Adrenal gland (tissue), 5 donors: ENCODE results near the gene OLIG2.

ENCODE experiments used
- POLR2A ChIP-seq, 2 donors: fragments of 450-650 bp; IDR thresholded peaks; one replicate each; pipeline ENCODE4 v1.6.1; 2017; ENCODE audit warnings: antibody characterized with exemption in 2 of 2, mild to moderate bottlenecking in 2 of 2, moderate library complexity in 1 of 2
- TF ChIP-seq, protein P1 (sequence below), 6 experiments: fragments of 450-650 bp in 4 of 6; fragments of 200-600 bp in 2 of 6; sonication (generic) in 1 of 6; IDR thresholded peaks; 1 replicate in 5 of 6; 2 replicates in 1 of 6; pipeline versions ENCODE4 v1.5.1 to v1.8.0; 2016 to 2021; ENCODE audit warnings: antibody characterized with exemption in 6 of 6, mild to moderate bottlenecking in 2 of 6, moderate library complexity in 1 of 6
- donor health status: DM: no; HTN: no; CAD: no.

DNA sequence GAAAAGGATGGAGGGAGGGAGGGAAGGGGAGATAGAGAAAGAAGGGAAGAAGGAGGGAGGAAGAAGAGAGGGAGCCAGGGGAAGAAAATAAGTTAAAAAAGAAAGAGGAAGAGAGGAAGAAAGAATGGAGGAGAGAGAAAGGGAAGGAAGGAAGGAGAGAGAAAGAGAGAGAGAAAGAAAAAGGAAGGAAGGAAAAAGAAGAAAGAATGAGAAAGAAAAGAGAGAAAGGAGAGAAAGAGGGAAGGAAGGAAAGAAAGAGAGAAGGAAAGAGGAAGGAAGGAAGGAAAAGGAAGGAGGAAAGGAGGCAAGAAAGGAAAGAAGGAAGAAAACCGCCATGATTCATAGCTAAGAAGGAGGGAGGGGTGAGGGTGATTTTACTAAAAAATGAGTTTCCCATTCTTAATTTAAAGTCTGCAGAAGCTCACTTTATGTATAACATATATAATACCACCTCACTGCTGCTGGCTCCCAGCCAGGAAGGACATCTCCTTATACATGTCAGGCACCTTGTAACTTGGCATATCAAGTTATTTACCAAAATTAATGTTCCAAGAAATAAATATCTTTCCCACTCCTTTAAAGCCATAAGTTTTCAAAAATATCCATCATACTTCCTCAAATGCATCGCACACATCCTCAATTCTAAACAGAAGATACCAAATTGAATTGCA lies 46.0 kb upstream of the OLIG2 start:
- TF ChIP-seq POLR2A (IDR thresholded peaks at IDR 0.05): no peak
- TF ChIP-seq, protein P1, sequence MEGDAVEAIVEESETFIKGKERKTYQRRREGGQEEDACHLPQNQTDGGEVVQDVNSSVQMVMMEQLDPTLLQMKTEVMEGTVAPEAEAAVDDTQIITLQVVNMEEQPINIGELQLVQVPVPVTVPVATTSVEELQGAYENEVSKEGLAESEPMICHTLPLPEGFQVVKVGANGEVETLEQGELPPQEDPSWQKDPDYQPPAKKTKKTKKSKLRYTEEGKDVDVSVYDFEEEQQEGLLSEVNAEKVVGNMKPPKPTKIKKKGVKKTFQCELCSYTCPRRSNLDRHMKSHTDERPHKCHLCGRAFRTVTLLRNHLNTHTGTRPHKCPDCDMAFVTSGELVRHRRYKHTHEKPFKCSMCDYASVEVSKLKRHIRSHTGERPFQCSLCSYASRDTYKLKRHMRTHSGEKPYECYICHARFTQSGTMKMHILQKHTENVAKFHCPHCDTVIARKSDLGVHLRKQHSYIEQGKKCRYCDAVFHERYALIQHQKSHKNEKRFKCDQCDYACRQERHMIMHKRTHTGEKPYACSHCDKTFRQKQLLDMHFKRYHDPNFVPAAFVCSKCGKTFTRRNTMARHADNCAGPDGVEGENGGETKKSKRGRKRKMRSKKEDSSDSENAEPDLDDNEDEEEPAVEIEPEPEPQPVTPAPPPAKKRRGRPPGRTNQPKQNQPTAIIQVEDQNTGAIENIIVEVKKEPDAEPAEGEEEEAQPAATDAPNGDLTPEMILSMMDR (IDR thresholded peaks at IDR 0.05): no peak
